Testis (tissue), 3 donors: ENCODE measurements around the gene RFT1. TPM values are rescaled to one million over a fixed set of nuclear protein-coding genes. Genes with fewer than 3 reads are reported as not detected.

ENCODE experiments used
- DNase-seq: peaks from one replicate; pipeline ENCODE4 v3.0.0-alpha.2; 2019
- H3K27ac ChIP-seq, 2 donors: fragments of 200-600 bp; sonication (generic); one replicate each; pipeline ENCODE4 v1.5.1; 2019
- H3K27me3 ChIP-seq: fragments of 200-600 bp; sonication (generic); one replicate; pipeline ENCODE4 v1.5.1; 2019
- H3K36me3 ChIP-seq: fragments of 200-600 bp; sonication (generic); one replicate; pipeline ENCODE4 v1.5.1; 2017; ENCODE audit warnings: low read depth; ENCODE audit errors: missing control alignments
- H3K4me1 ChIP-seq: fragments of 200-600 bp; sonication (generic); one replicate; pipeline ENCODE4 v1.5.1; 2019
- H3K4me3 ChIP-seq, 2 donors: fragments of 200-600 bp; sonication (generic); one replicate each; pipeline ENCODE4 v1.5.1; 2017 to 2019
- H3K9me3 ChIP-seq: fragments of 200-600 bp; sonication (generic); one replicate; pipeline ENCODE4 v1.5.1; 2017
- CTCF ChIP-seq, 3 experiments: fragments of 450-650 bp in 2 of 3; fragments of 200-600 bp in 1 of 3; sonication (generic) in 1 of 3; IDR thresholded peaks; one replicate each; pipeline ENCODE4 v1.5.1; 2016 to 2019; ENCODE audit warnings: antibody characterized with exemption in 3 of 3, mild to moderate bottlenecking in 2 of 3, moderate library complexity in 1 of 3
- POLR2A ChIP-seq: fragments of 450-650 bp; IDR thresholded peaks from one replicate; pipeline ENCODE4 v1.6.1; 2017; ENCODE audit warnings: antibody characterized with exemption, mild to moderate bottlenecking, moderate library complexity
- WGBS, 2 donors: methylation state at CpG; one replicate each; pipeline ENCODE4 v1.1.5; 2018; 5-methylcytosine and 5-hydroxymethylcytosine counted together
- intact Hi-C: fragments of 100-400 bp; cut with DNase I; formaldehyde crosslinking; loops from one replicate; pipeline ENCODE4 v1.15.1; 2023; ENCODE audit warnings: low total_unique reads
- polyA plus RNA-seq: library from polyadenylated mRNA; stranded (reverse); fragments of 350-450 nt; fragmentation: Illumina TruSeq; extraction: RNeasy Lipid Tissue Mini Kit (QIAGEN cat#74804); gene quantifications from one replicate; pipeline ENCODE4 v1.2.3, GENCODE V29; 2014; ENCODE audit warnings: low read depth, low replicate concordance; ENCODE audit not compliant: insufficient read depth
- total RNA-seq, 2 donors: library from RNA; depleted of rRNA; stranded (reverse); fragments of >200 nt; gene quantifications; one replicate each; pipeline ENCODE4 v1.2.3, GENCODE V29; 2016

RFT1 gene
- total and polyA plus RNA-seq, 3 donors from 2014 or later = 27.2 to 36.8 (median 33.9) TPM

- H3K36me3 ChIP-seq = no peaks in the 10 kb centered on the region
Observed at GRCh38 chr3:53174346-53175250, 44.4 kb upstream of the RFT1 start.

GRCh38 chr3:53173107-53173506, 42.9 kb upstream of the RFT1 start:
- Histone ChIP-seq H3K4me1 (peaks cover 4% of the 10 kb centered on the region), H3K27ac (no peak overlapping the region), H3K9me3 (no peaks in the 10 kb centered on the region), H3K36me3 (no peaks in the 10 kb centered on the region), H3K27me3 (no peaks in the 10 kb centered on the region), H3K4me3 (no peak overlapping the region)
- WGBS, 2 donors = 68 to 71% methylated on average over 5 of the region's 5 CpGs
- intact Hi-C loops = no loop called here
- DNase-seq = no peak
- TF ChIP-seq CTCF (IDR thresholded peaks at IDR 0.05) (no peak), POLR2A (no peak)

More at GRCh38 chr3:53174346-53175250, 44.4 kb upstream of the RFT1 start:
- WGBS, 2 donors = 60 to 80% methylated on average over 4 to 9 of the region's 9 CpGs
- no peak for TF ChIP-seq CTCF (IDR thresholded peaks at IDR 0.05)
- no peak for TF ChIP-seq POLR2A
- Histone ChIP-seq H3K4me3 (no peak overlapping the region), H3K27ac (no peak overlapping the region), H3K27me3 (no peaks in the 10 kb centered on the region), H3K9me3 (no peaks in the 10 kb centered on the region), H3K4me1 (no peaks in the 10 kb centered on the region)
- intact Hi-C loops = no loop called here
- DNase-seq = no peak

- Histone ChIP-seq H3K27ac (no peak overlapping the region), H3K4me1 (peaks cover 16% of the 10 kb centered on the region), H3K4me3 (no peak overlapping the region), H3K9me3 (no peaks in the 10 kb centered on the region), H3K27me3 (no peaks in the 10 kb centered on the region), H3K36me3 (no peaks in the 10 kb centered on the region)
- TF ChIP-seq CTCF (IDR thresholded peaks at IDR 0.05) (no peak), POLR2A (no peak)
- DNase-seq = no peak
- intact Hi-C loops = no loop called here
- 78 to 81% methylated on average over 7 of the region's 7 CpGs for WGBS, 2 donors
Observed at GRCh38 chr3:53171827-53172505, 41.7 kb upstream of the RFT1 start.

GRCh38 chr3:53171064-53171418, 40.8 kb upstream of the RFT1 start:
- H3K9me3 ChIP-seq = no peaks in the 10 kb centered on the region
- no peak for DNase-seq
- no peak overlapping the region for H3K27ac ChIP-seq
- H3K4me3 ChIP-seq = no peak overlapping the region
- 53 to 85% methylated on average over 5 to 7 of the region's 7 CpGs for WGBS, 2 donors
- no peaks in the 10 kb centered on the region for H3K36me3 ChIP-seq
- intact Hi-C loops = no loop called here
- H3K27me3 ChIP-seq = no peaks in the 10 kb centered on the region
- peaks cover 24% of the 10 kb centered on the region for H3K4me1 ChIP-seq
- TF ChIP-seq CTCF (IDR thresholded peaks at IDR 0.05) = no peak
- TF ChIP-seq POLR2A = no peak
